Measurements from ENCODE around the gene OXT.
"Not testable (repeated sequence)": the region's sequence is repeated elsewhere in the genome, so short reads cannot be mapped to it uniquely, and the experiment has no call there.

OXT gene

GRCh38 chr20:3051385-3052019 is 19.9 kb upstream of the OXT start:
- H3K4me3 ChIP-seq (ENCODE audit: low read length): no peak overlapping the region
- no peaks in the 10 kb centered on the region for H3K9me3 ChIP-seq (ENCODE audit: control insufficient read depth, insufficient read depth, low read length)
- H3K9me2 ChIP-seq (replicated peaks; ENCODE audit: control insufficient read depth, low read length): no peaks in the 10 kb centered on the region
- TF ChIP-seq, protein P1, sequence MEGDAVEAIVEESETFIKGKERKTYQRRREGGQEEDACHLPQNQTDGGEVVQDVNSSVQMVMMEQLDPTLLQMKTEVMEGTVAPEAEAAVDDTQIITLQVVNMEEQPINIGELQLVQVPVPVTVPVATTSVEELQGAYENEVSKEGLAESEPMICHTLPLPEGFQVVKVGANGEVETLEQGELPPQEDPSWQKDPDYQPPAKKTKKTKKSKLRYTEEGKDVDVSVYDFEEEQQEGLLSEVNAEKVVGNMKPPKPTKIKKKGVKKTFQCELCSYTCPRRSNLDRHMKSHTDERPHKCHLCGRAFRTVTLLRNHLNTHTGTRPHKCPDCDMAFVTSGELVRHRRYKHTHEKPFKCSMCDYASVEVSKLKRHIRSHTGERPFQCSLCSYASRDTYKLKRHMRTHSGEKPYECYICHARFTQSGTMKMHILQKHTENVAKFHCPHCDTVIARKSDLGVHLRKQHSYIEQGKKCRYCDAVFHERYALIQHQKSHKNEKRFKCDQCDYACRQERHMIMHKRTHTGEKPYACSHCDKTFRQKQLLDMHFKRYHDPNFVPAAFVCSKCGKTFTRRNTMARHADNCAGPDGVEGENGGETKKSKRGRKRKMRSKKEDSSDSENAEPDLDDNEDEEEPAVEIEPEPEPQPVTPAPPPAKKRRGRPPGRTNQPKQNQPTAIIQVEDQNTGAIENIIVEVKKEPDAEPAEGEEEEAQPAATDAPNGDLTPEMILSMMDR (IDR thresholded peaks at IDR 0.05; ENCODE audit: low read depth, low read length, poor library complexity, severe bottlenecking): no peak
- TF ChIP-seq EZH2phosphoT487 (IDR thresholded peaks at IDR 0.05; ENCODE audit: borderline replicate concordance, low read length): no peak
- peaks cover 6% of the 10 kb centered on the region; the same call in 1 of the 2 replicates for H3F3A ChIP-seq (ENCODE audit: control insufficient read depth, insufficient read depth)
- peaks cover 33% of the 10 kb centered on the region for H3K36me3 ChIP-seq (ENCODE audit: control insufficient read depth, low read length)
- no peak overlapping the region for H3K27ac ChIP-seq (ENCODE audit: low read depth, low read length)
- H3K27me3 ChIP-seq (ENCODE audit: control insufficient read depth, low read length): no peaks in the 10 kb centered on the region
- H3K79me2 ChIP-seq (ENCODE audit: control insufficient read depth, low read length): peaks cover 18% of the 10 kb centered on the region
- peaks cover 10% of the 10 kb centered on the region; the same call in 1 of the 2 replicates for H3K4me1 ChIP-seq (ENCODE audit: control insufficient read depth, low read length)
- no peak overlapping the region for H3K4me2 ChIP-seq (ENCODE audit: low read length)
- no peaks in the 10 kb centered on the region for H4K20me1 ChIP-seq (ENCODE audit: control insufficient read depth, insufficient read depth, low read depth, low read length)

DNA sequence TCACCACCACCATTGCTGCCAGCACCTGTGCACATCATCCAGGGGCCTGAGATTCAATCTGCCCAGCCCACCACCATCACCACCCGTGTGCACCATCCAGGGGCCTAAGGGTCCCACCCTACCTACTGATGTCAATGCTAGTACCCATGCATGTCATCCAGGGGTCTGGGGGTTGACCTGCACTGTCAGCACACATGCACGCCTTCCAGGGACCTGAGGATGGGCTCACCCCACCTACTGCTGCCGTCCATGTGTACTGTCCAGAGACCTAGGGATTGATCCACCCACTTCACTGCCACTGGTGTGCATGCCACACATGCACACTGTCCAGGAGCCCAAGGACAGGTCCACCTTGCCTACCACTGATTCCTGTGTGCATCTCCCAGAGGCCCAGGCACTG is 11.9 kb upstream of the OXT start:
- Histone ChIP-seq H3K36me3 (ENCODE audit: control insufficient read depth, low read length) (no peaks in the 10 kb centered on the region), H3K4me1 (ENCODE audit: control insufficient read depth, low read length) (no peaks in the 10 kb centered on the region), H4K20me1 (ENCODE audit: control insufficient read depth, insufficient read depth, low read depth, low read length) (no peaks in the 10 kb centered on the region), H3K27me3 (ENCODE audit: control insufficient read depth, low read length) (peaks cover 2% of the 10 kb centered on the region; the same call in 1 of the 2 replicates), H3K9me3 (ENCODE audit: control insufficient read depth, insufficient read depth, low read length) (no peaks in the 10 kb centered on the region), H3K27ac (ENCODE audit: low read depth, low read length) (no peak overlapping the region), H3K79me2 (ENCODE audit: control insufficient read depth, low read length) (no peaks in the 10 kb centered on the region), H3K4me3 (ENCODE audit: low read length) (no peak overlapping the region), H3F3A (ENCODE audit: control insufficient read depth, insufficient read depth) (no peaks in the 10 kb centered on the region), H3K4me2 (ENCODE audit: low read length) (no peak overlapping the region), H3K9me2 (replicated peaks; ENCODE audit: control insufficient read depth, low read length) (no peaks in the 10 kb centered on the region)
- TF ChIP-seq, protein P1 (IDR thresholded peaks at IDR 0.05; ENCODE audit: low read depth, low read length, poor library complexity, severe bottlenecking): no peak
- no peak for TF ChIP-seq EZH2phosphoT487 (IDR thresholded peaks at IDR 0.05; ENCODE audit: borderline replicate concordance, low read length)

DNA sequence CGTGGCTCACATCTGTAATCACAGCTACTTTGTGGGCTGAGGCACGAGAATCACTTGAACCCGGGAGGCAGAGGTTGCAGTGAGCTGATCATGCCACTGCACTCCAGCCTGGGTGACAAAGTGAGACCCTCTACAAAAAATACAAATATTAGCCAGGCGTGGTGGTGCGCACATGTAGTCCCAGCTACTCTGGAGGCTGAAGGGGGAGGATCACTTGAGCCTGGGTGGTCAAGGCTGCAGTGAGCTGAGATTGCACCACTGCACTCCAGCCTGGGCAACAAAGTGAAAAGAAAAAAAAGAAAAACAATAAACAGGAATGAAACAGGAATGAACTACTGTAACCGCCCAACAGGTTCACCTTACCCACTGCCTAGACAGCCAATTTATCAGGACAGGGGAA is 7.3 kb upstream of the OXT start:
- peaks cover 14% of the 10 kb centered on the region for H3K27me3 ChIP-seq (ENCODE audit: control insufficient read depth, low read length)
- H3K4me1 ChIP-seq (ENCODE audit: control insufficient read depth, low read length); H4K20me1 ChIP-seq (ENCODE audit: control insufficient read depth, insufficient read depth, low read depth, low read length); H3K79me2 ChIP-seq (ENCODE audit: control insufficient read depth, low read length); H3F3A ChIP-seq (ENCODE audit: control insufficient read depth, insufficient read depth); H3K4me2 ChIP-seq (ENCODE audit: low read length); H3K36me3 ChIP-seq (ENCODE audit: control insufficient read depth, low read length); H3K27ac ChIP-seq (ENCODE audit: low read depth, low read length); H3K9me3 ChIP-seq (ENCODE audit: control insufficient read depth, insufficient read depth, low read length); H3K4me3 ChIP-seq (ENCODE audit: low read length); H3K9me2 ChIP-seq (replicated peaks; ENCODE audit: control insufficient read depth, low read length): not testable (repeated sequence)

DNA sequence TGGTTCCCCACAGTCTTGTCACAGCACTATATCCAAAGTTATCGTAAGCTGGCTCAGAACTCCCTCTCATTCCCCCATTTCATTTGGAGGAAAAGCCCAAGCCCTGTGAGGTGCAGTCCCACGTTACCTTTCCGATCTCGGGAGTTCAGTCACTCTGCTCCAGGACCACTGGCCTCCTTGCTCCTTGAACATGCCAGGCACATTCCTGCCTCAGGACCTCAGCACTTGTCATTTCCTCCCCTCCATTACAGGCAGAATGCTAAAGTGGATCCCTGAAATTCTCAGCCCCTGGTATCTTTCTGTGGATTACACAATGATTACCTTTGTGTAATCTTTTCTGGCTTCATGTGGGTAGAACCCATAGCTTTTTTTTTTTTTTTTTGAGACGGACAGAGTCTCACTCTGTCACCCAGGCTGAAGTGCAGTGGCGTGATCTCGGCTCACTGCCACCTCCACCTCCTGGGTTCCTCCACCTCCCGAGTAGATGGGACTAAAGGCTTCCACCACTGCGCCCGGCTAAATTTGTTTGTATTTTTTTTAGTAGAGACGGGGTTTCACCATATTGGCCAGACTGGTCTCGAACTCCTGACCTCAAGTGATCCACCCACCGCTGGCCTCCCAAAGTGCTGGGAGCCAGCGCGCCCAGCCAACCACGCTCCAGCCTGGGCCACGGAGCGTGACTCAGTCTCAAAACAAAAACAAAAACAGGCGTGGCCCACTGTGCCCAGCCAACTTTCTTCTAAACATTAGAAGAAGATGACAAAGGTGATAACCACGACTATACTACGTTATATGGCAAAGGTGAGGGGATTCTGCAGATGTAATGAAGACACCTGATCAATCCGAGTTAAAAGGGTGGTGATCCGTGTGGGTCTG is 4.0 kb upstream of the OXT start:
- no peaks in the 10 kb centered on the region for H3F3A ChIP-seq (ENCODE audit: control insufficient read depth, insufficient read depth)
- no peaks in the 10 kb centered on the region for H3K79me2 ChIP-seq (ENCODE audit: control insufficient read depth, low read length)
- H3K36me3 ChIP-seq (ENCODE audit: control insufficient read depth, low read length): no peaks in the 10 kb centered on the region
- 0 out of 2 replicates have a peak overlapping the region, but pooled peaks have one; percentile 4 for H3K4me2 ChIP-seq (ENCODE audit: low read length)
- no peaks in the 10 kb centered on the region for H4K20me1 ChIP-seq (ENCODE audit: control insufficient read depth, insufficient read depth, low read depth, low read length)
- H3K27ac ChIP-seq (ENCODE audit: low read depth, low read length): no peak overlapping the region
- TF ChIP-seq, protein P1 (IDR thresholded peaks at IDR 0.05; ENCODE audit: low read depth, low read length, poor library complexity, severe bottlenecking): no peak
- TF ChIP-seq EZH2phosphoT487 (IDR thresholded peaks at IDR 0.05; ENCODE audit: borderline replicate concordance, low read length): no peak
- no peaks in the 10 kb centered on the region for H3K9me3 ChIP-seq (ENCODE audit: control insufficient read depth, insufficient read depth, low read length)
- no peaks in the 10 kb centered on the region for H3K9me2 ChIP-seq (replicated peaks; ENCODE audit: control insufficient read depth, low read length)
- peaks cover 14% of the 10 kb centered on the region for H3K27me3 ChIP-seq (ENCODE audit: control insufficient read depth, low read length)
- peaks cover 6% of the 10 kb centered on the region; the same call in 1 of the 2 replicates for H3K4me1 ChIP-seq (ENCODE audit: control insufficient read depth, low read length)
- no peak overlapping the region for H3K4me3 ChIP-seq (ENCODE audit: low read length)
